GM12873 (cell line): ENCODE results near the gene CHTF18.

Experiments used
- TF ChIP-seq, protein P1 (sequence below): IDR thresholded peaks from 2 replicates; pipeline ENCODE4 v1.5.1; 2012; ENCODE audit warnings: low read depth, mild to moderate bottlenecking, moderate library complexity, low read length, control low read depth; ENCODE audit not compliant: insufficient read depth; ENCODE audit errors: missing control alignments

The CHTF18 gene

DNA sequence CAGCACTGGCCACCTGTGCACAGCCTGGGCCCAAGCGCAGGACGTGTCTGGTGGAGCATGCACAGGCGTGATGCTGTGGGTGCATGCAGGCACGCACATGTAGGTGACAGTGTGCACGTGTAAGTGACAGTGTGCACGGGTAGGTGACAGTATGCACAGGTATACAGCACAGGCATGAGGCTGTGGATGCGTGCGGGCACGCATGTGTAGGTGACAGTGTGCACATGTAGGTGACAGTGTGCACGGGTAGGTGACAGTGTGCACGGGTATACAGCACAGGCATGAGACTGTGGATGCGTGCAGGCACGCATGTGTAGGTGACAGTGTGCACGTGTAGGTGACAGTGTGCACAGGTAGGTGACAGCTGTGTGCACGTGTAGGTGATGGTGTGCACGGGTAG lies 8.1 kb upstream of the CHTF18 start:
- TF ChIP-seq, protein P1, sequence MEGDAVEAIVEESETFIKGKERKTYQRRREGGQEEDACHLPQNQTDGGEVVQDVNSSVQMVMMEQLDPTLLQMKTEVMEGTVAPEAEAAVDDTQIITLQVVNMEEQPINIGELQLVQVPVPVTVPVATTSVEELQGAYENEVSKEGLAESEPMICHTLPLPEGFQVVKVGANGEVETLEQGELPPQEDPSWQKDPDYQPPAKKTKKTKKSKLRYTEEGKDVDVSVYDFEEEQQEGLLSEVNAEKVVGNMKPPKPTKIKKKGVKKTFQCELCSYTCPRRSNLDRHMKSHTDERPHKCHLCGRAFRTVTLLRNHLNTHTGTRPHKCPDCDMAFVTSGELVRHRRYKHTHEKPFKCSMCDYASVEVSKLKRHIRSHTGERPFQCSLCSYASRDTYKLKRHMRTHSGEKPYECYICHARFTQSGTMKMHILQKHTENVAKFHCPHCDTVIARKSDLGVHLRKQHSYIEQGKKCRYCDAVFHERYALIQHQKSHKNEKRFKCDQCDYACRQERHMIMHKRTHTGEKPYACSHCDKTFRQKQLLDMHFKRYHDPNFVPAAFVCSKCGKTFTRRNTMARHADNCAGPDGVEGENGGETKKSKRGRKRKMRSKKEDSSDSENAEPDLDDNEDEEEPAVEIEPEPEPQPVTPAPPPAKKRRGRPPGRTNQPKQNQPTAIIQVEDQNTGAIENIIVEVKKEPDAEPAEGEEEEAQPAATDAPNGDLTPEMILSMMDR = no peak

DNA sequence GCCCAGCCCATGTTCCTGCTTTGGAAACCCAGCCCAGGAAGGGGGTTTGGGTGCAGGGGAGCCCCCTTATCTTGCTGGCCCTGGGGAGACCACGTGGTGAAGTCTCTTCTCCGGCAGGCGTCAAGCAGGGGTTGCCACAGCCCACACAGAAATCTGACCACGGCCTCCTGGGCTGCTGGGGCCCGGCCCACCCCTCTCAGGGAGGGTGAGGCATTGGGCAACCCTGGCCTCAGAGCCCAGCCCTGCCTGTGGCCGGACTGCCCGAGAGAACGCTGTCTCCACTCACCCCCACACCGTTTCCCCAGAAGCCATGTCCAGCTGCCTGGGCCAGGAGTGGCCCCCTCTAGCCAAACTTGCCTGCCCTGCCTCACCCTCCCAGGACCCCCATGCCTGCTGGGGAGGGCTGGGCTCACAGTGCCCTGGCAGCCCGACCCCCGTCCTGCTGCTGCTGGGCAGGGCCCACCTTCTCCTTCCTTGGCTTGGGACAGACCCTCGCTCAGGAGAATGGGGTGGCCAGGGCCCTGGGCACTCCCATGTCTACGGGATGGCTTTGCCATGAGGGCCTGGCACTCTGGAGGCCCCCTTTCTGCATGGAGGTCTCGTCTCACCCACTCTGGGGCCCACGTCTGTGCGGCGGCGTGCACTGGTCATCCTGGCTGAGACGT lies 6.9 kb upstream of the CHTF18 start:
- TF ChIP-seq, protein P1 = no peak

DNA sequence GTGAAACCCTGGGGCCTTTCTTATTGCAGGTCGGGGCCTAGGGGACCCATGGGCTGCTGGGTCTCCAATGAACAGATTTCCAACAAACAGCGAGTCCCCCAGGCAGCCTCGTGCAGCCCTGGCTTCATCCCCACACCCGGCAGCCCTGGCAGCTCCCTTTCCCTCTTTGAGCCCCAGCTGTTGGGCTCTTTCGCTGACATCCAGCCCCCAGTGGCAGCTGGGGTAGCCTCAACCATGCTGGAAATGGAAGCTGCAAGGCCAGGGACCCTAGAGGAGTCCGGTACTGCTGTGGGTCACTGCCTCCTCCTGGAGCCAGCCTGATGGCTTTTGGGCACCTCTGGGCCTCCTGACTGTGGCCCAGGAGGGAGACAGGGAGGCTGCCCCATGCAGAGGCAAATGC lies 6.2 kb upstream of the CHTF18 start:
- TF ChIP-seq, protein P1 = no peak

DNA sequence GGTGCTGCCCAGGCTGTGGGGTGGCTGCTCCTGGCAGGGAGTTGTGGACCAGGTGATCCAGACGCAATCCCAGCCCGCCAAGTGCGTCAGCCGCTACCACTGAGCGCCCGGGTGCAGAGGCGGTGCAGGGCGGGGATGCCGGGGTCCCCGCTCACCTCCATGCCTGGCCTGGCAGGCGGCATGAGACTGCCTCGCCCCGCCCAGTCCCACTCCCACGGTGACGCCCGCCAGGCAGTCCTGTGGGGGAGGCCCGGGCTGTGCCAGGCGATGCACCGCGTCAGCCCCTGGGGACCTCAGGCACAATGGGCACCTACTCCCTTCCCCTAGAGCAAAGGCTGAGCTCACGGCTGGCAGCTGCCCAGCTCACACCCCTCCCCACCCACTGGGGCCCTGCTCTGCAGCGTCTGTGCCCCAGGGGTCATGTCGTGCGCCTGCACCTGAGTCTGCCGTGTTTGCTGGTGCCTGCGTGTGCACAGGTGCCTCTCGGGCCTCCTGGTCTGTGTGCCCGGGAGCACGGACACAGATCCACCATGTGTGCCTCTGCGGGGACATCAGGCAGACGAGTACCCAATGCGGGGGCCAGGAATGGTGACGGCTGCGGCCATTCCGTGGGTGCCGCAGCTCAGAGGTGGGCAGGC lies 5.5 kb upstream of the CHTF18 start:
- TF ChIP-seq, protein P1 = no peak

DNA sequence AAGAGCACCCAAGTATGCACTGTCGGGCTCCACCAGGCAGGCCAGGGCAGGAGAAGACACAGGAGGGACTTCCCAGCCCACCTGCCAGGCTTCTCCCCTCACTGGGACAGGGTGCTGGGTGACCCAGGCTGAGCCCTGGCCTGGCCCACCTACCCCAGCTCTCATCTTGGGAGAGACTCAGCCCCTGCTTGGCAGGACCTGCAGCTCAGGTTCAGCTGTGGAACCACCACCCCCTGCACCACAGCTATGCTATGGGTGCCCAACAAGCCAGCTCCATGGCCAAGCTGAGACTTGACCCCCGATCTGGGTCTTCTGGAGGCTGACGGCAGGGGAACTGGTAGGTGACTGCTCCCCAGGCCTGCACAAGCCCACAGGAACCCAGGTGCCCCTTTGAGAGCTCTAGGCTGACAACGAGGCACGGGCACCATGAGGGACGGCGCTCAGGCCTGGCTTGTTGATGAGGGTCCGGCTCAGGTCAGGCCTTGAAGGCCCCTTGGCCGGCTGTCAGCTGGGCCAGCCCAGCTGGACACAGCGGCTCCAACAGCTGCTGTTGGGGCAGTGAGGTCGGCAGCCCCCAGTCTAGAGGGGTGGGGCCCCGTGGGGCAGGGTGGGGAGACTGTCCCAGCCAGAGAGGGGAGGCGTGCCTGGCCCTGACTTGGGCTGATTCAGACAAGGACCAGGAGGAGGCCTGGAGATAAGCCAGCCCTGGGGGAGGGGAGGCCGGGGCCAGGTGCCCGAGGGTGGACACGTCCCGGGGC lies 4.8 kb upstream of the CHTF18 start:
- TF ChIP-seq, protein P1 = no peak

DNA sequence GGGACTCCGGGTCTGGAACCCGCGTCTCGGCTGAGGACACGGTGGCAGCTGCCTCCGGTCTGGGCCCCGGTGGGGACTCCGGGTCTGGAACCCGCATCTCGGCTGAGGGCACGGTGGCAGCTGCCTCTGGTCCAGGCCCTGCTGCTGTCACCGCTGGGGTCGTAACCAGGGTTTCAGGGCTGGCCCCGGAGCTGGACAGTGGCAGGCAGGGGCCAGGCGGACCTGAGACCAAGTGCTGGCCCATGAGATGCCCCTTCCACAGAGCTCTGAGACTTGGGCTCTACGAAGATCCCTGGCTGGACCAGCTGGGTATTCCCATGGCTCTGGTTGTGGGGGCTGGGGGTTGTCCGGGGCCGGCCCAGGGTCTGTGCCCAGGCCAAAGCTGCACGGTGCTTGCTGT lies 4.0 kb upstream of the CHTF18 start:
- TF ChIP-seq, protein P1 = no peak
